Uterus (tissue), 2 donors: ENCODE data around the gene SMAD2.

Experiments
- POLR2A ChIP-seq, 2 donors: fragments of 450-650 bp; IDR thresholded peaks; one replicate each; pipeline ENCODE4 v1.6.1; 2016; ENCODE audit warnings: antibody characterized with exemption in 2 of 2, mild to moderate bottlenecking in 1 of 2, moderate library complexity in 1 of 2
- TF ChIP-seq, protein P1 (sequence below), 4 experiments: fragments of 200-600 bp in 2 of 4; fragments of 450-650 bp in 2 of 4; sonication (generic) in 2 of 4; IDR thresholded peaks; one replicate each; pipeline ENCODE4 v1.5.1; 2016 to 2019; ENCODE audit warnings: antibody characterized with exemption in 4 of 4, mild to moderate bottlenecking in 2 of 4, moderate library complexity in 1 of 4

- TF ChIP-seq, protein P1, sequence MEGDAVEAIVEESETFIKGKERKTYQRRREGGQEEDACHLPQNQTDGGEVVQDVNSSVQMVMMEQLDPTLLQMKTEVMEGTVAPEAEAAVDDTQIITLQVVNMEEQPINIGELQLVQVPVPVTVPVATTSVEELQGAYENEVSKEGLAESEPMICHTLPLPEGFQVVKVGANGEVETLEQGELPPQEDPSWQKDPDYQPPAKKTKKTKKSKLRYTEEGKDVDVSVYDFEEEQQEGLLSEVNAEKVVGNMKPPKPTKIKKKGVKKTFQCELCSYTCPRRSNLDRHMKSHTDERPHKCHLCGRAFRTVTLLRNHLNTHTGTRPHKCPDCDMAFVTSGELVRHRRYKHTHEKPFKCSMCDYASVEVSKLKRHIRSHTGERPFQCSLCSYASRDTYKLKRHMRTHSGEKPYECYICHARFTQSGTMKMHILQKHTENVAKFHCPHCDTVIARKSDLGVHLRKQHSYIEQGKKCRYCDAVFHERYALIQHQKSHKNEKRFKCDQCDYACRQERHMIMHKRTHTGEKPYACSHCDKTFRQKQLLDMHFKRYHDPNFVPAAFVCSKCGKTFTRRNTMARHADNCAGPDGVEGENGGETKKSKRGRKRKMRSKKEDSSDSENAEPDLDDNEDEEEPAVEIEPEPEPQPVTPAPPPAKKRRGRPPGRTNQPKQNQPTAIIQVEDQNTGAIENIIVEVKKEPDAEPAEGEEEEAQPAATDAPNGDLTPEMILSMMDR (IDR thresholded peaks at IDR 0.05), result no peak
- no peak for TF ChIP-seq POLR2A (IDR thresholded peaks at IDR 0.05)
These were observed 33.6 kb upstream of the SMAD2 start for GRCh38 chr18:47964053-47964452.
